Stimulated activated CD8-positive, alpha-beta memory T cell treated with anti-CD3 and anti-CD28 coated beads, Interleukin-4, amount 100 ng/mL, for 4 hours (primary cell): ENCODE measurements around the gene PPM1L.

Source experiments
- DNase-seq, 2 donors: peaks; one replicate each; pipeline ENCODE4 v3.0.0-alpha.2; 2020; ENCODE audit warnings: low read depth in 2 of 2, low spot score in 1 of 2

PPM1L gene

GRCh38 chr3:160763073-160763472, 7.0 kb downstream of the PPM1L start:
- no peak for DNase-seq

GRCh38 chr3:160765211-160765610, 9.2 kb downstream of the PPM1L start:
- DNase-seq = no peak

- DNase-seq = no peak
Measured at GRCh38 chr3:160768031-160768430, 12.0 kb downstream of the PPM1L start.

- DNase-seq = no peak
Measured at GRCh38 chr3:160768918-160769317, 12.9 kb downstream of the PPM1L start.

- no peak for DNase-seq
Measured at GRCh38 chr3:160771811-160772459, 15.9 kb downstream of the PPM1L start.

GRCh38 chr3:160773722-160774121, 17.7 kb downstream of the PPM1L start:
- no peak for DNase-seq

GRCh38 chr3:160774172-160774571, 18.1 kb downstream of the PPM1L start:
- no peak for DNase-seq

GRCh38 chr3:160778480-160778879, 22.4 kb downstream of the PPM1L start:
- no peak for DNase-seq

GRCh38 chr3:160779040-160779439, 23.0 kb downstream of the PPM1L start:
- DNase-seq = no peak

- no peak for DNase-seq
Measured at GRCh38 chr3:160780245-160780644, 24.2 kb downstream of the PPM1L start.

- DNase-seq = no peak
Measured at GRCh38 chr3:160781402-160781801, 25.4 kb downstream of the PPM1L start.

GRCh38 chr3:160781863-160782262, 25.8 kb downstream of the PPM1L start:
- DNase-seq = no peak

GRCh38 chr3:160784853-160785252, 28.8 kb downstream of the PPM1L start:
- no peak for DNase-seq

- DNase-seq = no peak
Measured at GRCh38 chr3:160790726-160791125, 34.7 kb downstream of the PPM1L start.

GRCh38 chr3:160792540-160792939, 36.5 kb downstream of the PPM1L start:
- no peak for DNase-seq

- DNase-seq = no peak
Measured at GRCh38 chr3:160793722-160794252, 37.8 kb downstream of the PPM1L start.

- DNase-seq = no peak
Measured at GRCh38 chr3:160796089-160796812, 40.2 kb downstream of the PPM1L start.

GRCh38 chr3:160796813-160797164, 40.8 kb downstream of the PPM1L start:
- no peak for DNase-seq

GRCh38 chr3:160797356-160797755, 41.3 kb downstream of the PPM1L start:
- no peak for DNase-seq

GRCh38 chr3:160801386-160802118, 45.5 kb downstream of the PPM1L start:
- DNase-seq = no peak

- no peak for DNase-seq
Measured at GRCh38 chr3:160804762-160805161, 48.7 kb downstream of the PPM1L start.

GRCh38 chr3:160806094-160806493, 50.1 kb downstream of the PPM1L start:
- no peak for DNase-seq
